Smooth muscle cell of the brain vasculature (primary cell): ENCODE measurements around the gene LENG9.
"Not testable (repeated sequence)": the region's sequence is repeated elsewhere in the genome, so short reads cannot be mapped to it uniquely, and the experiment has no call there.

ENCODE experiments used
- DNase-seq: peaks from one replicate; pipeline ENCODE4 v3.0.0-alpha.2; 2012; ENCODE audit warnings: low read depth, low spot score

The LENG9 gene

GRCh38 chr19:54463531-54464043, at the start of gene LENG9:
Gene LENG9 (minus strand): TSS chr19:54463778. CDS start chr19:54463526, 252 bp downstream.
- DNase-seq, result peak; percentile 96

GRCh38 chr19:54509200-54509940, 45.8 kb upstream of the LENG9 start:
- DNase-seq, result not testable (repeated sequence)

GRCh38 chr19:54508487-54508886, 44.9 kb upstream of the LENG9 start:
- not testable (repeated sequence) for DNase-seq

- DNase-seq, result no peak
Measured at GRCh38 chr19:54507824-54508223, 44.2 kb upstream of the LENG9 start.

GRCh38 chr19:54507038-54507717, 43.6 kb upstream of the LENG9 start:
- DNase-seq, result not testable (repeated sequence)

- DNase-seq, result no peak
Measured at GRCh38 chr19:54506079-54506478, 42.5 kb upstream of the LENG9 start.

GRCh38 chr19:54505542-54505941, 42.0 kb upstream of the LENG9 start:
- not testable (repeated sequence) for DNase-seq

GRCh38 chr19:54502518-54503048, 39.0 kb upstream of the LENG9 start, which contains the start of gene LAIR2:
Gene LAIR2 (plus strand): TSS chr19:54502831. CDS start chr19:54502919, 88 bp downstream.
- DNase-seq, result no peak

GRCh38 chr19:54498451-54498772, 34.8 kb upstream of the LENG9 start:
- not testable (repeated sequence) for DNase-seq

GRCh38 chr19:54497747-54498450, 34.3 kb upstream of the LENG9 start:
- not testable (repeated sequence) for DNase-seq

- not testable (repeated sequence) for DNase-seq
Measured at GRCh38 chr19:54495284-54495683, 31.7 kb upstream of the LENG9 start.

- no peak for DNase-seq
Measured at GRCh38 chr19:54493967-54494585, 30.5 kb upstream of the LENG9 start.

- DNase-seq, result not testable (repeated sequence)
Measured at GRCh38 chr19:54493056-54493455, 29.5 kb upstream of the LENG9 start.

GRCh38 chr19:54492568-54492967, 29.0 kb upstream of the LENG9 start:
- DNase-seq, result no peak

GRCh38 chr19:54489766-54490165, 26.2 kb upstream of the LENG9 start:
- no peak for DNase-seq

- no peak for DNase-seq
Measured at GRCh38 chr19:54489341-54489740, 25.8 kb upstream of the LENG9 start.

GRCh38 chr19:54485851-54486250, 22.3 kb upstream of the LENG9 start:
- no peak for DNase-seq

- DNase-seq, result no peak
Measured at GRCh38 chr19:54484451-54484850, 20.9 kb upstream of the LENG9 start.

GRCh38 chr19:54482889-54483288, 19.3 kb upstream of the LENG9 start:
- DNase-seq, result no peak

GRCh38 chr19:54481326-54481930, 17.9 kb upstream of the LENG9 start:
- DNase-seq, result no peak

- no peak for DNase-seq
Measured at GRCh38 chr19:54480051-54480450, 16.5 kb upstream of the LENG9 start.
